Epithelial cell of proximal tubule (primary cell): ENCODE results near the gene SLC29A1. TPM values are rescaled to one million over a fixed set of nuclear protein-coding genes. Genes with fewer than 3 reads are reported as not detected.

Experiments
- DNase-seq: peaks from one replicate; pipeline ENCODE4 v3.0.0-alpha.2; 2011; ENCODE audit warnings: low read depth
- H3K4me3 ChIP-seq: 2 replicates; pipeline ENCODE4 v1.5.1; 2011; ENCODE audit warnings: low read depth, mild to moderate bottlenecking, low read length
- CTCF ChIP-seq: conservative IDR thresholded peaks from 2 replicates; pipeline ENCODE4 v1.5.1; 2012; ENCODE audit warnings: low read depth, mild to moderate bottlenecking, low read length
- total RNA-seq: library from RNA; depleted of rRNA; stranded (reverse); fragments of >200 nt; gene quantifications from 2 replicates; pipeline ENCODE4 v1.2.3, GENCODE V29; 2015

Gene SLC29A1
- 47.6 and 78.6 TPM in 2 replicates for total RNA-seq

- no peak for TF ChIP-seq CTCF
- peak within 1 kb of the TSS; percentile 66 for H3K4me3 ChIP-seq
- DNase-seq: no peak
These were observed at the start of gene SLC29A1 for GRCh38 chr6:44223319-44224028. Gene SLC29A1, plus strand, starts transcription at chr6:44223595. Its CDS starts 3,719 bp downstream, at chr6:44227314.

DNA sequence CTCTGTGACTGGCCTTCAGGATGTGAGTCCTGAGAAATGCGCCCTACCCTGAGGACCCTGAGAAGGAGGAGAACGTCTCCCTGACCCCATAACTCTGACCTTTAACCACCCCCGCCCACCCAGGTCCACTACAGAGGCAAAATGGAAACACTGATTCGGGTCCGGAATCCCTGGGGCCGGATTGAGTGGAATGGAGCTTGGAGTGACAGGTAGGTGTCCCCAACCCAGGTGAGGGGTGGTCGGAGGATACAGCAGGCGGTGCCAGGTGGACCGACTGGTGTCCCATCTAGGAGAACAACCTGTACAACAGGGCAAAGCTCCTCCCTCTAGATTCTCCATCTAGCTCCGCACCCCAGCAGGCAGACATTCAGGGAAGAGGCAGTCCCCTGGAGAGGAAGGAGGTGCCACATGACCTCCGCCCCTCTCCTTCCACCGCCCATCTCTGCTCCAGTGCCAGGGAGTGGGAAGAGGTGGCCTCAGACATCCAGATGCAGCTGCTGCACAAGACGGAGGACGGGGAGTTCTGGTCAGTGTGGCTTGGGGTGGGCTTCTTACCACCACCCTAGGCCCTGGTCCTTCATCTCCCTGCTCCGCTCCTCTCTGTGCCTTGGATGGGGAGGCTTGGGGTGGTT, 47.1 kb upstream of the SLC29A1 start:
- DNase-seq: no peak
- no peak overlapping the region for H3K4me3 ChIP-seq
- TF ChIP-seq CTCF: no peak

DNA sequence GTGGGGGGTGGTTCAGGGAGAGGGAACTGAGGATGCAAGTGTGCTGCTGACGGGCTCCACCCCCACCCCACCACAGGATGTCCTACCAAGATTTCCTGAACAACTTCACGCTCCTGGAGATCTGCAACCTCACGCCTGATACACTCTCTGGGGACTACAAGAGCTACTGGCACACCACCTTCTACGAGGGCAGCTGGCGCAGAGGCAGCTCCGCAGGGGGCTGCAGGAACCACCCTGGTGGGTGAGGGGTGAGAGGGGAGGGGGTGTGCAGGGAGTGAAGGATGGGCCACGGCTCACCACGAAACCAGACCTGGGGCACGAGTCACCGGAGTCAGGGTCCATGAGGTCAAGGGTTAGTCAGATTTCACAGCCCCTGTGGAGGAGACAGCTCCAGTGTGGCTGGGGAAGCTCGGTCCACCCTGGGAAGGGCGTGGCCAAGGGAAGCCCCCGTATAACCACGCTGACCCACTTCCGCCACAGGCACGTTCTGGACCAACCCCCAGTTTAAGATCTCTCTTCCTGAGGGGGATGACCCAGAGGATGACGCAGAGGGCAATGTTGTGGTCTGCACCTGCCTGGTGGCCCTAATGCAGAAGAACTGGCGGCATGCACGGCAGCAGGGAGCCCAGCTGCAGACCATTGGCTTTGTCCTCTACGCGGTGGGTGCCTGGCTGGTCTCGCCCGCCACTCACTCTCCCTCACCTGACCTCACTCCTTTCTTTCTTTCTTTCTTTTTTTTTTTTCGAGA, 46.5 kb upstream of the SLC29A1 start:
- no peak for TF ChIP-seq CTCF
- no peak overlapping the region for H3K4me3 ChIP-seq
- no peak for DNase-seq

GRCh38 chr6:44177691-44178423, 45.5 kb upstream of the SLC29A1 start:
- H3K4me3 ChIP-seq: no peak overlapping the region
- no peak for TF ChIP-seq CTCF
- DNase-seq: peak; percentile 67

DNA sequence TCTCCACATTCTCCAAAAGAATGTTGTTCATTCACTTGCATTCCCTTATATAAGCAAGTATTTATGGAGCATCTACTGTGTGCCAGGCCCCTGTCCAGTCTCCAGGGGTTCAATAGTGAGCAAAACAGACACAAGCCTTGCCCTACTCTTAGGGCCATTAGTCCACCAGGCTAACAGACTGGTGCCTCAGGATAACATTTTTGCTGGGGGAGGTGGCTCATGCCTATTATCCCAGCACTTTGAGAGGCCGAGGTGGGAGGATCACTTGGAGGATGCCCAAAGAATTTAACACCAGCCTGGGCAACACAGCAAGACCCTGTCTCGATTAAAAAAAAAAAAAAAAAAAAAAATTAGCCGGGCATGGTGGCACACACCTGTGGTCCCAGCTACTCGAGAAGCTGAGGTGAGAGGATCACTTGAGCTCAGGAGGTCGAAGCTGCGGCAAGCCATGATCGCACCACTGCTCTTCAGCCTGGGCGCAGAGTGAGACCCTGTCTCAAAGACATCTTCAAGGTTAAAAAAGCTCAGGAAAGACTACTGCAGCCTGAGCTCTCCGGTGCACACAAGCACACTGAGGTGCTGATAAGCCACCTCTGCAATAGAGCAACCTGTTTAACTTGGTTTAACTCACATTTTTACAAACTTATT, 44.8 kb upstream of the SLC29A1 start:
- H3K4me3 ChIP-seq: no peak overlapping the region
- no peak for TF ChIP-seq CTCF
- DNase-seq: no peak

GRCh38 chr6:44179072-44179536, 44.3 kb upstream of the SLC29A1 start:
- no peak for TF ChIP-seq CTCF
- DNase-seq: no peak
- no peak overlapping the region for H3K4me3 ChIP-seq
